K562 (cell line): Measurements from ENCODE around the gene SNX17. TPM values are rescaled to one million over a fixed set of nuclear protein-coding genes. Genes with fewer than 3 reads are reported as not detected.

ENCODE experiments used
- CHCHD3 ChIP-seq: fragments of 250-450 bp; sonication (Bioruptor Pico); IDR thresholded peaks from 2 replicates; pipeline ENCODE4 v2.1.2; 2022; ENCODE audit warnings: mild to moderate bottlenecking
- DNMT1 ChIP-seq: fragments of 450-650 bp; IDR thresholded peaks from 2 replicates; pipeline ENCODE4 v1.6.1; 2016; ENCODE audit warnings: antibody characterized with exemption, mild to moderate bottlenecking
- FOXJ2 ChIP-seq: fragments of 200-800 bp; sonication (Bioruptor generic); IDR thresholded peaks from 2 replicates; pipeline ENCODE4 v1.6.1; 2016; ENCODE audit warnings: missing genetic modification characterization, missing compliant biosample characterization
- FOXK2 ChIP-seq, 2 experiments: fragments of 450-650 bp; IDR thresholded peaks in 1 of 2; conservative IDR thresholded peaks in 1 of 2; 2 replicates each; pipeline ENCODE4 v1.6.1; 2016; ENCODE audit warnings: low read depth in 2 of 2, mild to moderate bottlenecking in 1 of 2
- L3MBTL2 ChIP-seq: fragments of 450-650 bp; IDR thresholded peaks from 2 replicates; pipeline ENCODE4 v1.6.1; 2016; ENCODE audit warnings: mild to moderate bottlenecking, moderate library complexity
- POLR2B ChIP-seq: fragments of 450-650 bp; IDR thresholded peaks from 2 replicates; pipeline ENCODE4 v1.6.1; 2018; ENCODE audit warnings: low read depth; ENCODE audit not compliant: partially characterized antibody
- RAD21 ChIP-seq, 2 experiments: fragments of 250-450 bp in 1 of 2; fragments of 450-650 bp in 1 of 2; sonication (Bioruptor Pico) in 1 of 2; formaldehyde crosslinking in 1 of 2; IDR thresholded peaks in 1 of 2; conservative IDR thresholded peaks in 1 of 2; 2 replicates each; pipeline versions ENCODE4 v1.4.0 to v1.8.0; 2020 to 2022; ENCODE audit warnings: mild to moderate bottlenecking in 2 of 2, moderate library complexity in 1 of 2
- SMAD3 ChIP-seq: fragments of 450-650 bp; formaldehyde crosslinking; conservative IDR thresholded peaks from 2 replicates; pipeline ENCODE4 v1.4.0; 2020; ENCODE audit warnings: mild to moderate bottlenecking
- TBL1XR1 ChIP-seq, 2 experiments: IDR thresholded peaks; 2 replicates each; pipeline ENCODE4 v1.6.1; 2012; ENCODE audit warnings: improper control_type of control experiment in 2 of 2, low read length in 2 of 2, mild to moderate bottlenecking in 1 of 2
- ZNF146 ChIP-seq: IDR thresholded peaks from one replicate; pipeline ENCODE4 v1.6.1; 2018; ENCODE audit warnings: missing compliant biosample characterization; ENCODE audit not compliant: unreplicated experiment
- ZNF212 ChIP-seq: fragments of 450-650 bp; formaldehyde crosslinking; IDR thresholded peaks from 2 replicates; pipeline ENCODE4 v1.4.0; 2020; ENCODE audit warnings: mild to moderate bottlenecking
- polyA plus RNA-seq, 8 experiments: library from polyadenylated mRNA; depleted of rRNA in 4 of 8; stranded (reverse) in 5 of 8; unstranded in 3 of 8; fragments of >200 nt; fragmentation: Nextera tagmentation in 2 of 8; fragmentation: Illumina TruSeq in 1 of 8; extraction: Ambion mirVana in 2 of 8; extraction: Trizol in 1 of 8; gene quantifications; 2 replicates each; pipeline versions ENCODE4 v1.2.1 to v1.2.3, GENCODE V29; 2011 to 2014; ENCODE audit warnings: inconsistent platforms in 1 of 8, missing spikeins in 1 of 8
- total RNA-seq, 7 experiments: library from RNA; depleted of rRNA in 6 of 7; stranded (reverse); fragments of >200 nt in 6 of 7; fragmentation: Illumina TruSeq in 2 of 7; extraction: Trizol in 2 of 7; gene quantifications; 2 replicates each; pipeline versions ENCODE4 v1.2.1 to v1.2.3, GENCODE V29; 2011 to 2021; ENCODE audit warnings: low replicate concordance in 1 of 7
- TF ChIP-seq, protein P1 (sequence below): IDR thresholded peaks from 2 replicates; pipeline ENCODE4 v1.6.1; 2011; ENCODE audit warnings: borderline replicate concordance, low read depth, mild to moderate bottlenecking, moderate library complexity, low read length; ENCODE audit not compliant: insufficient read depth, poor library complexity, severe bottlenecking
- TF ChIP-seq, protein P2 (sequence below): fragments of 450-650 bp; IDR thresholded peaks from one replicate; pipeline ENCODE4 v1.6.1; 2018; ENCODE audit warnings: mild to moderate bottlenecking, moderate library complexity; ENCODE audit not compliant: partially characterized antibody

The SNX17 gene
- total and polyA plus RNA-seq, 9 of the 15 experiments (the other 6 are each of a cell fraction or from before 2014, with no cell fraction given) = 3.0 to 75.7 (median 54.6) TPM

GRCh38 chr2:27356382-27357181 is 13.8 kb upstream of the SNX17 start, which contains the start of gene GTF3C2 (continued):
- TF ChIP-seq ZNF212 (CRISPR knock-in tag) (no peak), FOXK2 (conservative IDR thresholded peaks at IDR 0.05 in 1 of 2, IDR thresholded peaks at IDR 0.05 in 1 of 2; ENCODE audit: low read depth in 2 of 2) (peak; percentile 97 to 98), CHCHD3 (CRISPR knock-in tag) (no peak), SMAD3 (CRISPR knock-in tag) (peak; percentile 51; the same call in 1 of the 2 replicates), L3MBTL2 (peak; percentile 97), RAD21 (CRISPR knock-in tag; conservative IDR thresholded peaks at IDR 0.05 in 1 of 2, IDR thresholded peaks at IDR 0.05 in 1 of 2) (no peak), DNMT1 (no peak), ZNF146 (no peak), FOXJ2 (tag) (peak; percentile 65), TBL1XR1 (IDR thresholded peaks at IDR 0.05; ENCODE audit: low read length in 2 of 2) (peak in 1 of 2 experiments; percentile 62; a peak in 1 of 4 replicates), POLR2B (peak; percentile 71)
- TF ChIP-seq, protein P1, sequence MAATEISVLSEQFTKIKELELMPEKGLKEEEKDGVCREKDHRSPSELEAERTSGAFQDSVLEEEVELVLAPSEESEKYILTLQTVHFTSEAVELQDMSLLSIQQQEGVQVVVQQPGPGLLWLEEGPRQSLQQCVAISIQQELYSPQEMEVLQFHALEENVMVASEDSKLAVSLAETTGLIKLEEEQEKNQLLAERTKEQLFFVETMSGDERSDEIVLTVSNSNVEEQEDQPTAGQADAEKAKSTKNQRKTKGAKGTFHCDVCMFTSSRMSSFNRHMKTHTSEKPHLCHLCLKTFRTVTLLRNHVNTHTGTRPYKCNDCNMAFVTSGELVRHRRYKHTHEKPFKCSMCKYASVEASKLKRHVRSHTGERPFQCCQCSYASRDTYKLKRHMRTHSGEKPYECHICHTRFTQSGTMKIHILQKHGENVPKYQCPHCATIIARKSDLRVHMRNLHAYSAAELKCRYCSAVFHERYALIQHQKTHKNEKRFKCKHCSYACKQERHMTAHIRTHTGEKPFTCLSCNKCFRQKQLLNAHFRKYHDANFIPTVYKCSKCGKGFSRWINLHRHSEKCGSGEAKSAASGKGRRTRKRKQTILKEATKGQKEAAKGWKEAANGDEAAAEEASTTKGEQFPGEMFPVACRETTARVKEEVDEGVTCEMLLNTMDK = no peak
- TF ChIP-seq, protein P2, sequence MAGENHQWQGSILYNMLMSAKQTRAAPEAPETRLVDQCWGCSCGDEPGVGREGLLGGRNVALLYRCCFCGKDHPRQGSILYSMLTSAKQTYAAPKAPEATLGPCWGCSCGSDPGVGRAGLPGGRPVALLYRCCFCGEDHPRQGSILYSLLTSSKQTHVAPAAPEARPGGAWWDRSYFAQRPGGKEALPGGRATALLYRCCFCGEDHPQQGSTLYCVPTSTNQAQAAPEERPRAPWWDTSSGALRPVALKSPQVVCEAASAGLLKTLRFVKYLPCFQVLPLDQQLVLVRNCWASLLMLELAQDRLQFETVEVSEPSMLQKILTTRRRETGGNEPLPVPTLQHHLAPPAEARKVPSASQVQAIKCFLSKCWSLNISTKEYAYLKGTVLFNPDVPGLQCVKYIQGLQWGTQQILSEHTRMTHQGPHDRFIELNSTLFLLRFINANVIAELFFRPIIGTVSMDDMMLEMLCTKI = no peak
